Transverse colon (tissue), 4 donors: Measurements from ENCODE around the gene EXOC1L. TPM values are rescaled to one million over a fixed set of nuclear protein-coding genes. Genes with fewer than 3 reads are reported as not detected.

Experiments used
- DNase-seq: peaks from one replicate; pipeline ENCODE4 v3.0.0-alpha.2; 2019
- H3K27ac ChIP-seq, 4 donors: fragments of 200-600 bp; sonication (generic); 2 replicates each; pipeline ENCODE4 v1.5.1; 2016 to 2018; ENCODE audit warnings: inconsistent platforms in 4 of 4
- H3K27me3 ChIP-seq: fragments of 200-600 bp; sonication (generic); 2 replicates; pipeline ENCODE4 v1.5.1; 2017; ENCODE audit warnings: inconsistent platforms
- H3K36me3 ChIP-seq, 4 donors: fragments of 200-600 bp; sonication (generic); 2 replicates each; pipeline ENCODE4 v1.5.1; 2017 to 2019; ENCODE audit warnings: inconsistent platforms in 4 of 4
- H3K4me1 ChIP-seq, 4 donors: fragments of 200-600 bp; sonication (generic); 2 replicates each; pipeline ENCODE4 v1.5.1; 2017 to 2020; ENCODE audit warnings: inconsistent platforms in 4 of 4
- H3K4me3 ChIP-seq, 4 donors: fragments of 200-600 bp; sonication (generic); 1 replicate in 1 of 4; 2 replicates in 3 of 4; pipeline versions ENCODE4 v1.5.1 to v1.6.1; 2017 to 2019; ENCODE audit warnings: inconsistent platforms in 4 of 4
- H3K9me3 ChIP-seq, 2 donors: fragments of 200-600 bp; sonication (generic); 2 replicates each; pipeline ENCODE4 v1.5.1; 2017 to 2019; ENCODE audit warnings: inconsistent platforms in 2 of 2
- CTCF ChIP-seq, 5 experiments: fragments of 200-600 bp in 3 of 5; fragments of 450-650 bp in 2 of 5; sonication (generic) in 3 of 5; IDR thresholded peaks; 1 replicate in 2 of 5; 2 replicates in 3 of 5; pipeline ENCODE4 v1.5.1; 2016 to 2017; ENCODE audit warnings: antibody characterized with exemption in 5 of 5, inconsistent platforms in 3 of 5, mild to moderate bottlenecking in 2 of 5, moderate library complexity in 1 of 5
- EP300 ChIP-seq: sonication (generic); formaldehyde crosslinking; IDR thresholded peaks from one replicate; pipeline ENCODE4 v1.6.1; 2017; ENCODE audit warnings: antibody characterized with exemption, low read depth
- POLR2A ChIP-seq: fragments of 450-650 bp; IDR thresholded peaks from one replicate; pipeline ENCODE4 v1.6.1; 2016; ENCODE audit warnings: antibody characterized with exemption, mild to moderate bottlenecking, moderate library complexity
- POLR2AphosphoS5 ChIP-seq, 3 donors: sonication (generic); formaldehyde crosslinking; IDR thresholded peaks; one replicate each; pipeline ENCODE4 v1.6.1; 2016; ENCODE audit warnings: antibody characterized with exemption in 3 of 3
- WGBS, 2 donors: methylation state at CpG; one replicate each; pipeline ENCODE4 v1.1.5; 2018; ENCODE audit warnings: low coverage in 1 of 2; 5-methylcytosine and 5-hydroxymethylcytosine counted together
- in situ Hi-C, 4 donors: fragments of 200-750 bp; cut with MboI; loops; one replicate each; pipeline versions ENCODE4 v1.15.0 to v1.15.1; 2017; ENCODE audit warnings: low sequenced_read_pairs in 3 of 4, low pct_ligation_motif_present in 1 of 4, low pct_unique_long_range_greater_than_20kb in 1 of 4
- intact Hi-C: fragments of 100-400 bp; cut with DNase I; formaldehyde crosslinking; loops from one replicate; pipeline ENCODE4 v1.15.1; 2023; ENCODE audit warnings: low total_unique reads
- total RNA-seq, 4 donors: library from RNA; depleted of rRNA; stranded (reverse); fragments of >200 nt; gene quantifications; one replicate each; pipeline ENCODE4 v1.1.0, GENCODE V29; 2016

The EXOC1L gene
- total RNA-seq, 4 donors from 2014 or later = not detected

- Histone ChIP-seq H3K27ac (no peak overlapping the region), H3K36me3 (no peaks in the 10 kb centered on the region), H3K4me3 (no peak overlapping the region), H3K9me3 (no peaks in the 10 kb centered on the region), H3K4me1 (peaks cover 0 to 11% (median 6%) of the 10 kb centered on the region in 4 donors), H3K27me3 (no peaks in the 10 kb centered on the region)
- intact Hi-C loops (no loop called here), in situ Hi-C loops (loop anchor here in 3 of 4 donors (25.0 kb wide), 2 partner anchors 487 to 512 kb away; partner anchors contain the start of gene SRD5A3 (in 2 of the 3))
- TF ChIP-seq POLR2AphosphoS5 (IDR thresholded peaks at IDR 0.05) (no peak), POLR2A (no peak), EP300 (no peak), CTCF (IDR thresholded peaks at IDR 0.05) (no peak)
- 86 to 100% methylated on average over 1 to 9 of the region's 9 CpGs for WGBS, 2 donors
- no peak for DNase-seq
Observed at GRCh38 chr4:55849724-55850123, 30.1 kb downstream of the EXOC1L start.

DNA sequence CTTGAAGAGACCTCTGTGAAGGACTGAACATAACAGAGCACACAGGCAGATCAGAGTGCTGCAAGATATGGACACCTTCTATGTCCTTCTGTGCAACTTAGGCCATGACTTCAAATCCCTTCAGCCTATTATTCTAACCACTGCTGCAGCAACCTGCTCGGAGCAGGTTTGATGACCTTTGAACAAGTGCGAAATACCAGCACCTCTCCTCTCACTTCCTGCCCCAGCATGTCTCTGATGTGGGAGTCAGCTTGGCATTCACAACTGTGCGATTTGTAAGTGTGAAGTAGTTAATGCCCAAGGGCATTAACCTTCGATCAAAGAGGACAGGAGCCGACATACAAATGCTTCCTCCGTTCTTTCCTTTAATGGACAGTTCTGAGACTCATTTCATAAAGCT is 32.3 kb downstream of the EXOC1L start:
- peaks cover 0 to 27% (median 17%) of the 10 kb centered on the region in 4 donors for H3K4me1 ChIP-seq
- H3K27me3 ChIP-seq = no peaks in the 10 kb centered on the region
- no peak for TF ChIP-seq EP300
- no peak for TF ChIP-seq CTCF (IDR thresholded peaks at IDR 0.05)
- TF ChIP-seq POLR2AphosphoS5 (IDR thresholded peaks at IDR 0.05) = no peak
- TF ChIP-seq POLR2A = no peak
- intact Hi-C loops = no loop called here
- 84 to 89% methylated on average over 6 of the region's 6 CpGs for WGBS, 2 donors
- H3K4me3 ChIP-seq = no peak overlapping the region
- no peaks in the 10 kb centered on the region for H3K9me3 ChIP-seq
- DNase-seq = peak; percentile 22
- H3K36me3 ChIP-seq = no peaks in the 10 kb centered on the region
- in situ Hi-C loops = loop anchor here in 3 of 4 donors (25.0 kb wide), 2 partner anchors 490 to 515 kb away; partner anchors contain the start of gene SRD5A3 (in 2 of the 3)
- peak overlapping the region in 2 of 4 donors; percentile 5 to 16 for H3K27ac ChIP-seq

DNA sequence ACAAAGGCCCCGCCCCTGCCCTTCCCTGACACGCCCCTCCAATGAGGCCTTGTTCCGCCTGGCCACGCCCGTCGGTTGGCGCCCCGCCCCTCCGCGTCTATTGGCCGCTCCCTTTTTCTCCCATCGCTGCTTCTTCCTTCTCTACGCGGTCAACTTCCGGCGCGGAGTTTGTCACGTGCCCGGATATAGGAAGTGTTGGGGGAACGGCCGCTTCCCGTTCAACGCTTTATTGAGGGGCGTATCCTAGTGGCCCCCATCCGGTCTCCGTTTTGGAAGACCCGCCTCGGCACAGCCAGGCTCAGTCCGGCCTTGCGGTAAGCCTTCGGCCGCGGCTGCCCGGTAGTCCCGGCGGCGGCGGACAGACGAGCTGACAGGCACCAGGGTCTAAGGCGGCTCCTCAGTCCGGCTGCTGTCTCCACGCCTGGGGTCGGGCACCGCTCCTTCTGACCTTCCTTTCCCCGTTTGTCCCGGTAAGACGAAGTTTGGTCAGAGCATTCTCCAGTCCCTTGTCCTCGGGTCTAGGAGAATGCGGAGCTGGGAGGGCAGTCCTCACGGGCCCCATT is 34.0 kb downstream of the EXOC1L start, which contains the start of gene EXOC1:
Gene EXOC1 (plus strand): TSS at position 165 of the 563 bp plus-strand sequence. CDS start 4,676 bp downstream, outside the sequence.
- Histone ChIP-seq H3K4me1 (peaks cover 0 to 27% (median 17%) of the 10 kb centered on the region in 4 donors), H3K4me3 (peak within 1 kb of the TSS; percentile 68 to 80 (median 70)), H3K27ac (peak within 1 kb of the TSS; percentile 83 to 87 (median 85)), H3K27me3 (no peaks in the 10 kb centered on the region), H3K36me3 (no peaks in the 10 kb centered on the region), H3K9me3 (no peaks in the 10 kb centered on the region)
- 0 to 1% methylated on average over 10 to 50 of the region's 50 CpGs for WGBS, 2 donors
- intact Hi-C loops = no loop called here
- TF ChIP-seq POLR2AphosphoS5 (IDR thresholded peaks at IDR 0.05) (peak; percentile 71 to 82 (median 73)), POLR2A (peak; percentile 76), EP300 (no peak), CTCF (IDR thresholded peaks at IDR 0.05) (no peak)
- in situ Hi-C loops = loop anchor here in 3 of 4 donors (25.0 kb wide), 2 partner anchors 491 to 516 kb away; partner anchors contain the start of gene SRD5A3 (in 2 of the 3)
- DNase-seq = peak; percentile 100

DNA sequence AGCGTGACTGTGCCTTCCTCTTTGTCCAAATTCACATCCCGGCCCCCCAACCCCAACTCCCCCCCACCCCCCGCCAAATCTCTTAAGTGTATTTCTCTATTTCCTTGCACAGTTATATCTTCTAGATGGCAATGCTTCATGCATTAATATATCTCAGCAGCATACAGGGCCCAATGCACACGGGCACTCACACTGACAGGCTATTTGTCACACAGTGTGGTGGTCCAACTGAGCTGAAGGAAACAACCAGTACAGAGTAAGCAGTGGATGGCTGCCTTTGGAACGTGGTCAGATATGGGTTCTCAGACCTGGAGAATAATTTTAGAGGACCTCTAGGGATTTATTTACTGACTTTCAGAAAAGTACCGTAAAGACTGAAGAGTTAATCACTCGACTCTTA is 34.5 kb downstream of the EXOC1L start:
- peak overlapping the region; percentile 83 to 87 (median 85) for H3K27ac ChIP-seq
- no peak for TF ChIP-seq POLR2AphosphoS5 (IDR thresholded peaks at IDR 0.05)
- TF ChIP-seq CTCF (IDR thresholded peaks at IDR 0.05) = no peak
- TF ChIP-seq EP300 = no peak
- TF ChIP-seq POLR2A = no peak
- peak overlapping the region; percentile 68 to 80 (median 70) for H3K4me3 ChIP-seq
- DNase-seq = no peak
- H3K9me3 ChIP-seq = no peaks in the 10 kb centered on the region
- in situ Hi-C loops = loop anchor here in 3 of 4 donors (25.0 kb wide), 2 partner anchors 492 to 517 kb away; partner anchors contain the start of gene SRD5A3 (in 2 of the 3)
- intact Hi-C loops = no loop called here
- no peaks in the 10 kb centered on the region for H3K27me3 ChIP-seq
- H3K36me3 ChIP-seq = no peaks in the 10 kb centered on the region
- peaks cover 0 to 27% (median 17%) of the 10 kb centered on the region in 4 donors for H3K4me1 ChIP-seq
- WGBS, 2 donors = 17 to 50% methylated on average over 2 to 7 of the region's 7 CpGs
